ENCODE results near the gene OGDHL.

DNA sequence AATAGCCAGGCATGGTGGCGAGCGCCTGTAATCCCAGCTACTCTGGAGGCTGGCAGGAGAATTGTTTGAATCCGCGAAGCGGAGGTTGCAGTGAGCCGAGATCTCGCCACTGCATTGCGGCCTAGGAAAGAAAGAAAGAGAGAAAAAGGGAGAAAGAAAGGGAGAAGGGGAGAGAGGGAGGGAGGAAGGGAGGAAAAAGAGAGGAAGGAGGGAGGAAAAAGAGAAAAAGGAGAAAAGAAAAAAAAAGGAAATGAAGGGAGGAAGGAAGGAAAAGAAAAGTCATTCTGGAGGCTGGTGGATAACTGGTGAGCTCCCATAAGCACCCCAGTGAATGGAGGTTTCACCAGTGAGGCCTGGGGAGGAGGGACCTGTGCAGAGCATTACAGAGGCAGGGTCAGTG, 7.6 kb upstream of the OGDHL start:
- no peak for TF ChIP-seq POLR2AphosphoS5 (IDR thresholded peaks at IDR 0.05; ENCODE audit: low read depth, low read length)
- TF ChIP-seq, protein P1, sequence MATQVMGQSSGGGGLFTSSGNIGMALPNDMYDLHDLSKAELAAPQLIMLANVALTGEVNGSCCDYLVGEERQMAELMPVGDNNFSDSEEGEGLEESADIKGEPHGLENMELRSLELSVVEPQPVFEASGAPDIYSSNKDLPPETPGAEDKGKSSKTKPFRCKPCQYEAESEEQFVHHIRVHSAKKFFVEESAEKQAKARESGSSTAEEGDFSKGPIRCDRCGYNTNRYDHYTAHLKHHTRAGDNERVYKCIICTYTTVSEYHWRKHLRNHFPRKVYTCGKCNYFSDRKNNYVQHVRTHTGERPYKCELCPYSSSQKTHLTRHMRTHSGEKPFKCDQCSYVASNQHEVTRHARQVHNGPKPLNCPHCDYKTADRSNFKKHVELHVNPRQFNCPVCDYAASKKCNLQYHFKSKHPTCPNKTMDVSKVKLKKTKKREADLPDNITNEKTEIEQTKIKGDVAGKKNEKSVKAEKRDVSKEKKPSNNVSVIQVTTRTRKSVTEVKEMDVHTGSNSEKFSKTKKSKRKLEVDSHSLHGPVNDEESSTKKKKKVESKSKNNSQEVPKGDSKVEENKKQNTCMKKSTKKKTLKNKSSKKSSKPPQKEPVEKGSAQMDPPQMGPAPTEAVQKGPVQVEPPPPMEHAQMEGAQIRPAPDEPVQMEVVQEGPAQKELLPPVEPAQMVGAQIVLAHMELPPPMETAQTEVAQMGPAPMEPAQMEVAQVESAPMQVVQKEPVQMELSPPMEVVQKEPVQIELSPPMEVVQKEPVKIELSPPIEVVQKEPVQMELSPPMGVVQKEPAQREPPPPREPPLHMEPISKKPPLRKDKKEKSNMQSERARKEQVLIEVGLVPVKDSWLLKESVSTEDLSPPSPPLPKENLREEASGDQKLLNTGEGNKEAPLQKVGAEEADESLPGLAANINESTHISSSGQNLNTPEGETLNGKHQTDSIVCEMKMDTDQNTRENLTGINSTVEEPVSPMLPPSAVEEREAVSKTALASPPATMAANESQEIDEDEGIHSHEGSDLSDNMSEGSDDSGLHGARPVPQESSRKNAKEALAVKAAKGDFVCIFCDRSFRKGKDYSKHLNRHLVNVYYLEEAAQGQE (IDR thresholded peaks at IDR 0.05; ENCODE audit: insufficient read depth in 1 of 2, low read depth in 2 of 2, low read length in 1 of 2): no peak
- TF ChIP-seq, protein P2, sequence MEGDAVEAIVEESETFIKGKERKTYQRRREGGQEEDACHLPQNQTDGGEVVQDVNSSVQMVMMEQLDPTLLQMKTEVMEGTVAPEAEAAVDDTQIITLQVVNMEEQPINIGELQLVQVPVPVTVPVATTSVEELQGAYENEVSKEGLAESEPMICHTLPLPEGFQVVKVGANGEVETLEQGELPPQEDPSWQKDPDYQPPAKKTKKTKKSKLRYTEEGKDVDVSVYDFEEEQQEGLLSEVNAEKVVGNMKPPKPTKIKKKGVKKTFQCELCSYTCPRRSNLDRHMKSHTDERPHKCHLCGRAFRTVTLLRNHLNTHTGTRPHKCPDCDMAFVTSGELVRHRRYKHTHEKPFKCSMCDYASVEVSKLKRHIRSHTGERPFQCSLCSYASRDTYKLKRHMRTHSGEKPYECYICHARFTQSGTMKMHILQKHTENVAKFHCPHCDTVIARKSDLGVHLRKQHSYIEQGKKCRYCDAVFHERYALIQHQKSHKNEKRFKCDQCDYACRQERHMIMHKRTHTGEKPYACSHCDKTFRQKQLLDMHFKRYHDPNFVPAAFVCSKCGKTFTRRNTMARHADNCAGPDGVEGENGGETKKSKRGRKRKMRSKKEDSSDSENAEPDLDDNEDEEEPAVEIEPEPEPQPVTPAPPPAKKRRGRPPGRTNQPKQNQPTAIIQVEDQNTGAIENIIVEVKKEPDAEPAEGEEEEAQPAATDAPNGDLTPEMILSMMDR (IDR thresholded peaks at IDR 0.05): no peak
